Measurements from ENCODE around the gene ANKS6.

The ANKS6 gene

DNA sequence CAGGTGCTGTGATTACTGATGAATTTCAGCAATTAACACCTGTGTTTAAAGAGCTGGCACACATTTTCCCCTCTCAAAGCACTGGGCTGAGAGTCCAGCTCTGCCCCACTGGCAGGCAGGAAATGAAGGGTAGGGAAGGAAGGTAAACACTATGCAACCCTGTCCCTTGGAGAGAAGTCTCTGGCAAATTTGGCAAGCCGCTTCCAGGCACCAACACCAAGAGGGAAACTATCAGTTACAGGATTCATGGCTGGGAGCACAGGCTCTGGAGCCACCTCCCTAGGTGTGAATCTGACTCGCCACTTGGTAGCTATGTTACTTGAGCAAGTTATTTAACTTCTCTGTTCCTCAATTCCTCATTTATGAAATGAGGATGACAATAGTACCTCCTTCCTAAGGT is 3.3 kb downstream of the ANKS6 start:
- Histone ChIP-seq H3K79me2 (ENCODE audit: insufficient read depth, low read length) (no peaks in the 10 kb centered on the region), H3F3A (ENCODE audit: low read depth) (no peaks in the 10 kb centered on the region), H3K4me3 (ENCODE audit: low read length, poor library complexity, severe bottlenecking) (no peak overlapping the region), H3K9ac (ENCODE audit: low read depth, low read length, poor library complexity, severe bottlenecking) (no peak overlapping the region), H3K36me3 (ENCODE audit: insufficient read depth, low read length) (no peaks in the 10 kb centered on the region), H3K9me2 (replicated peaks; ENCODE audit: low read depth, low read length) (no peaks in the 10 kb centered on the region), H3K9me3 (ENCODE audit: insufficient read depth, low read depth, low read length) (no peaks in the 10 kb centered on the region), H4K20me1 (ENCODE audit: insufficient read depth, low read length, poor library complexity, severe bottlenecking) (peaks cover 4% of the 10 kb centered on the region), H3K4me1 (ENCODE audit: insufficient read depth, low read length, poor library complexity, severe bottlenecking) (no peaks in the 10 kb centered on the region), H3K4me2 (ENCODE audit: low read depth, low read length, poor library complexity, severe bottlenecking) (no peak overlapping the region), H2AFZ (ENCODE audit: low read length) (no peak overlapping the region), H3K27me3 (ENCODE audit: insufficient read depth, low read length, poor library complexity, severe bottlenecking) (no peaks in the 10 kb centered on the region)
- no peak for TF ChIP-seq EZH2phosphoT487 (IDR thresholded peaks at IDR 0.05; ENCODE audit: borderline replicate concordance)
- TF ChIP-seq, protein P1, sequence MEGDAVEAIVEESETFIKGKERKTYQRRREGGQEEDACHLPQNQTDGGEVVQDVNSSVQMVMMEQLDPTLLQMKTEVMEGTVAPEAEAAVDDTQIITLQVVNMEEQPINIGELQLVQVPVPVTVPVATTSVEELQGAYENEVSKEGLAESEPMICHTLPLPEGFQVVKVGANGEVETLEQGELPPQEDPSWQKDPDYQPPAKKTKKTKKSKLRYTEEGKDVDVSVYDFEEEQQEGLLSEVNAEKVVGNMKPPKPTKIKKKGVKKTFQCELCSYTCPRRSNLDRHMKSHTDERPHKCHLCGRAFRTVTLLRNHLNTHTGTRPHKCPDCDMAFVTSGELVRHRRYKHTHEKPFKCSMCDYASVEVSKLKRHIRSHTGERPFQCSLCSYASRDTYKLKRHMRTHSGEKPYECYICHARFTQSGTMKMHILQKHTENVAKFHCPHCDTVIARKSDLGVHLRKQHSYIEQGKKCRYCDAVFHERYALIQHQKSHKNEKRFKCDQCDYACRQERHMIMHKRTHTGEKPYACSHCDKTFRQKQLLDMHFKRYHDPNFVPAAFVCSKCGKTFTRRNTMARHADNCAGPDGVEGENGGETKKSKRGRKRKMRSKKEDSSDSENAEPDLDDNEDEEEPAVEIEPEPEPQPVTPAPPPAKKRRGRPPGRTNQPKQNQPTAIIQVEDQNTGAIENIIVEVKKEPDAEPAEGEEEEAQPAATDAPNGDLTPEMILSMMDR (conservative IDR thresholded peaks at IDR 0.05; ENCODE audit: low read length) = no peak

DNA sequence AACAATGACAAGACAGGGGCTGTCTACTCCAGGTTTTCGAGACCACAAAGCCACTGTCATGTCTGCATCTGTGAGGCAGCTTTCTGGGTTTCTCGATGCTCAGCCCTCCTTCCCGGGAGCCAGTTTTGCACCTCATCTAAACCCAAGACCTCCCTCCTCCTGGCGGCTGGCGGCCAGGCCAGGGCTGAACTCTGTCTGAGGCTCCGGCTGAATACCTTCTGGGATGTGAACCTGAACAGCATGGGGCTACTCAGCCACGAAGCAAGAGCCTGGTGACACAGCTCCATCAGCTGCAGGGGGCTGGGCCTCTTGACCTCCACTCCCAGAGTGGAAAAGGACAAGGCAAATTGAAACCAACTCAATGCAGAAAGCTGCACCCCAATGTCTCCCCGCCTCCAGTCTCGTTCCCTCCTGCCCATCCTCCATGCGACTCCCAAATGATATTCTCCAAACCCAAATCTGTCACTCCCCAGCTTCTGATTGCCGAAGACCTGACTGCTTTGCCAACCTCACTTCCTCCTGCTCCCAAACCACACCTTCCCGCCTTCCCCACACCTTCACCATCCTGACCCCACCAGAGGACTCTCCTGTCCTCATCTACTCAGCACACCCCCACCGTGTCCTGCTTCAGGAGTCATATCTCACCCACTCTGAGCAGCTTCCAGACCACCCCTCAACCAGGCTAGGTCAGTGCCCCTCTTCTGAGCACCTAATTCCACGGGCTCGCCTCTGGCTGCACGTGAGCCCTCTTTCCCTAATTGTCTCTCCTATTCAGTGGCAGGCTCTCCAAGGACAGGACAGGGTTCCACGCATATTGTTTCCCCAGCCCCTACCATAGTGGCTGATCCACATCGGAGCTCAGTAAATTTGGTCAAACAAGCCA is 4.5 kb downstream of the ANKS6 start:
- Histone ChIP-seq H3K9me3 (ENCODE audit: insufficient read depth, low read depth, low read length) (no peaks in the 10 kb centered on the region), H3K4me2 (ENCODE audit: low read depth, low read length, poor library complexity, severe bottlenecking) (no peak overlapping the region), H3K4me1 (ENCODE audit: insufficient read depth, low read length, poor library complexity, severe bottlenecking) (no peaks in the 10 kb centered on the region), H4K20me1 (ENCODE audit: insufficient read depth, low read length, poor library complexity, severe bottlenecking) (peaks cover 4% of the 10 kb centered on the region), H3K9ac (ENCODE audit: low read depth, low read length, poor library complexity, severe bottlenecking) (no peak overlapping the region), H3K36me3 (ENCODE audit: insufficient read depth, low read length) (no peaks in the 10 kb centered on the region), H3K9me2 (replicated peaks; ENCODE audit: low read depth, low read length) (no peaks in the 10 kb centered on the region), H3K4me3 (ENCODE audit: low read length, poor library complexity, severe bottlenecking) (no peak overlapping the region), H3K79me2 (ENCODE audit: insufficient read depth, low read length) (no peaks in the 10 kb centered on the region), H3F3A (ENCODE audit: low read depth) (no peaks in the 10 kb centered on the region), H3K27me3 (ENCODE audit: insufficient read depth, low read length, poor library complexity, severe bottlenecking) (no peaks in the 10 kb centered on the region), H2AFZ (ENCODE audit: low read length) (no peak overlapping the region)
- TF ChIP-seq, protein P1 (conservative IDR thresholded peaks at IDR 0.05; ENCODE audit: low read length) = no peak
- TF ChIP-seq EZH2phosphoT487 (IDR thresholded peaks at IDR 0.05; ENCODE audit: borderline replicate concordance) = no peak

DNA sequence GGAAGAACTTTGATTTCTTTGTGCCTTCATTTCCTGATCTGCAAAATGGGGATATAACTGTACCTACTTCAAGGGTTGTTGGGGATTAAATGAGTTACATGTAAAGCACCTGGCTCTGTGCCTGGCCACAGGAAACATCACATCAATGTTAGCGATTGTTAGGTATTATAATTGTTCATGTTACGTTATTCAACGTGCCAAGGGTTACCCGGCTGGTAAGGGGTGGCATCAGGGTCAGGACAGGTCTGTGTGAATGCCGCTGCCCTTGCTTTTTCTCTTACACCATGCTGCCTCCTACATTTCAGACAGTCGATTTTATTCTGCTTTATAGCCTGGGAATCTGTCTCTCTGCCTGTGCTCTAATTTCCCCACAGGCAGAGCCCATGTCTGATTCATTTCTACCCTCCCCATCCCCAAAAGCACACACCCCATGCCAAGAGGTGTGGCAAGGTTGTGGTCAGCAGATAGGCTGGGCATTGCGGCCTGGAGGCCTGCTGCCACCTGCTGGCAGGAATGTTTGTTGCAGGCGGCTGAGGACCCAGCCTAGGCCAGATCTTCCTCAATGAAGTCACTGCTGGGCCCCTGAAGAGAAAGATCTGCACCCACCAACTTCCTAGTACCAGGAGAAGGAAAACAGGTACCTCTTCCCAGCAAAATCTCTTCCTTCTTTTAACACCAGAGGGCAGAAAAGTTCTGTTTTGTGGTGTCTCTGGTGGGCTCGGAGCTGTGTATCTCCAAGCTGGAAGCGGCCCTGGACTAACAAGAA is 5.3 kb downstream of the ANKS6 start:
- no peak overlapping the region for H3K9ac ChIP-seq (ENCODE audit: low read depth, low read length, poor library complexity, severe bottlenecking)
- H3K4me2 ChIP-seq (ENCODE audit: low read depth, low read length, poor library complexity, severe bottlenecking) = no peak overlapping the region
- no peaks in the 10 kb centered on the region for H3K9me3 ChIP-seq (ENCODE audit: insufficient read depth, low read depth, low read length)
- TF ChIP-seq, protein P1 (conservative IDR thresholded peaks at IDR 0.05; ENCODE audit: low read length) = peak; percentile 99
- no peak for TF ChIP-seq EZH2phosphoT487 (IDR thresholded peaks at IDR 0.05; ENCODE audit: borderline replicate concordance)
- H3K9me2 ChIP-seq (replicated peaks; ENCODE audit: low read depth, low read length) = no peaks in the 10 kb centered on the region
- no peak overlapping the region for H3K4me3 ChIP-seq (ENCODE audit: low read length, poor library complexity, severe bottlenecking)
- peaks cover 4% of the 10 kb centered on the region for H4K20me1 ChIP-seq (ENCODE audit: insufficient read depth, low read length, poor library complexity, severe bottlenecking)
- no peaks in the 10 kb centered on the region for H3K36me3 ChIP-seq (ENCODE audit: insufficient read depth, low read length)
- no peaks in the 10 kb centered on the region for H3K27me3 ChIP-seq (ENCODE audit: insufficient read depth, low read length, poor library complexity, severe bottlenecking)
- no peaks in the 10 kb centered on the region for H3F3A ChIP-seq (ENCODE audit: low read depth)
- H3K79me2 ChIP-seq (ENCODE audit: insufficient read depth, low read length) = no peaks in the 10 kb centered on the region
- no peaks in the 10 kb centered on the region for H3K4me1 ChIP-seq (ENCODE audit: insufficient read depth, low read length, poor library complexity, severe bottlenecking)
- no peak overlapping the region for H2AFZ ChIP-seq (ENCODE audit: low read length)

All from Loucy (cell line).